NCI-H1092 treated with DMSO at 0.1 percent for 48 hours (cell line): ENCODE results near the gene CMTM1.
A peak's percentile ranks its signal among the peaks of the same experiment; 100 is the strongest.

Experiments
- DNase-seq: peaks from one replicate; lab custom pipeline; 2025; lab: John Stamatoyannopoulos, UW

CMTM1 gene

GRCh38 chr16:66538910-66539309 lies 27.3 kb upstream of the CMTM1 start:
- DNase-seq = no peak

- DNase-seq = no peak
Observed at GRCh38 chr16:66539623-66540469, 26.4 kb upstream of the CMTM1 start.

- no peak for DNase-seq
Observed at GRCh38 chr16:66541388-66542355, 24.6 kb upstream of the CMTM1 start.

- DNase-seq = no peak
Observed at GRCh38 chr16:66542396-66542795, 23.8 kb upstream of the CMTM1 start.

GRCh38 chr16:66543541-66543940 lies 22.7 kb upstream of the CMTM1 start:
- no peak for DNase-seq

GRCh38 chr16:66544016-66544757 lies 22.1 kb upstream of the CMTM1 start:
- DNase-seq = peak; percentile 48

- peak; percentile 68 for DNase-seq
Observed at GRCh38 chr16:66547101-66547989, 18.9 kb upstream of the CMTM1 start.

- DNase-seq = no peak
Observed at GRCh38 chr16:66548068-66548467, 18.2 kb upstream of the CMTM1 start.

GRCh38 chr16:66548868-66549267 lies 17.4 kb upstream of the CMTM1 start:
- DNase-seq = no peak

- DNase-seq = peak; percentile 73
Observed at GRCh38 chr16:66549284-66550131, 16.7 kb upstream of the CMTM1 start, which contains the start of gene TK2. Gene TK2, minus strand, starts transcription at chr16:66550122. Its CDS starts 61 bp downstream, at chr16:66550061.

- peak; percentile 21 for DNase-seq
Observed at GRCh38 chr16:66551348-66551759, 14.9 kb upstream of the CMTM1 start.

- no peak for DNase-seq
Observed at GRCh38 chr16:66551788-66552285, 14.4 kb upstream of the CMTM1 start.

GRCh38 chr16:66552286-66553177 lies 13.7 kb upstream of the CMTM1 start, which contains the start of gene CKLF:
Gene CKLF, plus strand, starts transcription at chr16:66552576. Its CDS starts 140 bp downstream, at chr16:66552716.
- DNase-seq = peak; percentile 93

- no peak for DNase-seq
Observed at GRCh38 chr16:66553223-66553622, 13.0 kb upstream of the CMTM1 start.

- no peak for DNase-seq
Observed at GRCh38 chr16:66554021-66554420, 12.2 kb upstream of the CMTM1 start.

- DNase-seq = no peak
Observed at GRCh38 chr16:66554495-66554894, 11.7 kb upstream of the CMTM1 start.

GRCh38 chr16:66560107-66560506 lies 6.1 kb upstream of the CMTM1 start:
- no peak for DNase-seq

- DNase-seq = no peak
Observed at GRCh38 chr16:66561381-66562080, 4.7 kb upstream of the CMTM1 start.
